Smooth muscle cell (in vitro differentiated cells): ENCODE data around the gene NPTN. TPM values are rescaled to one million over a fixed set of nuclear protein-coding genes. Genes with fewer than 3 reads are reported as not detected.
A peak's percentile ranks its signal among the peaks of the same experiment; 100 is the strongest.

Source experiments
- DNase-seq: peaks from one replicate; lab custom pipeline; 2025; ENCODE audit not compliant: unreplicated experiment; lab: John Stamatoyannopoulos, UW
- H2AFZ ChIP-seq: fragments of 200-600 bp; sonication (generic); 2 replicates; pipeline ENCODE4 v1.6.0; 2016; ENCODE audit warnings: antibody characterized with exemption, low read depth, mild to moderate bottlenecking
- H3F3A ChIP-seq: fragments of 200-600 bp; sonication (generic); 2 replicates; pipeline ENCODE4 v1.6.0; 2017; ENCODE audit warnings: antibody characterized with exemption, low read depth
- H3K27ac ChIP-seq: fragments of 200-600 bp; sonication (generic); 2 replicates; pipeline ENCODE4 v1.5.1; 2016; ENCODE audit warnings: low read depth, mild to moderate bottlenecking
- H3K27me3 ChIP-seq: fragments of 200-600 bp; sonication (generic); 2 replicates; pipeline ENCODE4 v1.6.1; 2016; ENCODE audit warnings: low read depth, mild to moderate bottlenecking
- H3K36me3 ChIP-seq: fragments of 200-600 bp; sonication (generic); 2 replicates; pipeline ENCODE4 v1.5.1; 2016; ENCODE audit warnings: low read depth
- H3K4me1 ChIP-seq: fragments of 200-600 bp; sonication (generic); 2 replicates; pipeline ENCODE4 v1.5.1; 2016; ENCODE audit warnings: low read depth
- H3K4me2 ChIP-seq: fragments of 200-600 bp; sonication (generic); 2 replicates; pipeline ENCODE4 v1.6.0; 2016; ENCODE audit warnings: mild to moderate bottlenecking
- H3K4me3 ChIP-seq: fragments of 200-600 bp; sonication (generic); 2 replicates; pipeline ENCODE4 v1.5.1; 2016; ENCODE audit warnings: mild to moderate bottlenecking
- H3K79me2 ChIP-seq: fragments of 200-600 bp; sonication (generic); 2 replicates; pipeline ENCODE4 v1.6.0; 2016; ENCODE audit warnings: low read depth, mild to moderate bottlenecking
- H3K9ac ChIP-seq: fragments of 200-600 bp; sonication (generic); 2 replicates; pipeline ENCODE4 v1.6.0; 2016; ENCODE audit warnings: low read depth
- H3K9me3 ChIP-seq: fragments of 200-600 bp; sonication (generic); replicated peaks from 2 replicates; pipeline ENCODE4 v1.5.1; 2016; ENCODE audit warnings: low read depth
- H4K20me1 ChIP-seq: fragments of 200-600 bp; sonication (generic); 2 replicates; pipeline ENCODE4 v1.6.0; 2016; ENCODE audit warnings: low read depth
- WGBS: methylation state at CpG from one replicate; pipeline ENCODE4 v1.1.7; 2016; ENCODE audit warnings: low lambda C conversion rate; 5-methylcytosine and 5-hydroxymethylcytosine counted together
- polyA plus RNA-seq: library from polyadenylated mRNA; unstranded; fragments of >200 nt; fragmentation: Nextera tagmentation; extraction: Ambion mirVana; gene quantifications from 2 replicates; pipeline ENCODE4 v1.2.1, GENCODE V29; 2016
- total RNA-seq: library from RNA; depleted of rRNA; stranded (reverse); fragments of >200 nt; gene quantifications from 2 replicates; pipeline ENCODE4 v1.2.3, GENCODE V29; 2014
- TF ChIP-seq, protein P1 (sequence below): fragments of 200-600 bp; sonication (generic); IDR thresholded peaks from 2 replicates; pipeline ENCODE4 v1.5.1; 2017; ENCODE audit warnings: borderline replicate concordance, mild to moderate bottlenecking, antibody characterized with exemption; ENCODE audit not compliant: insufficient read depth, poor library complexity, severe bottlenecking

Gene NPTN
- total and polyA plus RNA-seq, 2 experiments from 2014 or later = 153 to 215 TPM

- H3K36me3 ChIP-seq = no peaks in the 10 kb centered on the region
- TF ChIP-seq, protein P1, sequence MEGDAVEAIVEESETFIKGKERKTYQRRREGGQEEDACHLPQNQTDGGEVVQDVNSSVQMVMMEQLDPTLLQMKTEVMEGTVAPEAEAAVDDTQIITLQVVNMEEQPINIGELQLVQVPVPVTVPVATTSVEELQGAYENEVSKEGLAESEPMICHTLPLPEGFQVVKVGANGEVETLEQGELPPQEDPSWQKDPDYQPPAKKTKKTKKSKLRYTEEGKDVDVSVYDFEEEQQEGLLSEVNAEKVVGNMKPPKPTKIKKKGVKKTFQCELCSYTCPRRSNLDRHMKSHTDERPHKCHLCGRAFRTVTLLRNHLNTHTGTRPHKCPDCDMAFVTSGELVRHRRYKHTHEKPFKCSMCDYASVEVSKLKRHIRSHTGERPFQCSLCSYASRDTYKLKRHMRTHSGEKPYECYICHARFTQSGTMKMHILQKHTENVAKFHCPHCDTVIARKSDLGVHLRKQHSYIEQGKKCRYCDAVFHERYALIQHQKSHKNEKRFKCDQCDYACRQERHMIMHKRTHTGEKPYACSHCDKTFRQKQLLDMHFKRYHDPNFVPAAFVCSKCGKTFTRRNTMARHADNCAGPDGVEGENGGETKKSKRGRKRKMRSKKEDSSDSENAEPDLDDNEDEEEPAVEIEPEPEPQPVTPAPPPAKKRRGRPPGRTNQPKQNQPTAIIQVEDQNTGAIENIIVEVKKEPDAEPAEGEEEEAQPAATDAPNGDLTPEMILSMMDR = no peak
- peaks cover 32% of the 10 kb centered on the region for H3F3A ChIP-seq
- no peaks in the 10 kb centered on the region for H3K27me3 ChIP-seq
- peaks cover 100% of the 10 kb centered on the region for H4K20me1 ChIP-seq
- peak overlapping the region; percentile 42 for H3K4me2 ChIP-seq
- 94% methylated on average over 5 of the region's 5 CpGs for WGBS
- DNase-seq = no peak
- no peak overlapping the region for H3K4me3 ChIP-seq
- H3K79me2 ChIP-seq = peaks cover 95% of the 10 kb centered on the region
- H3K9me3 ChIP-seq = no peaks in the 10 kb centered on the region
- H3K27ac ChIP-seq = peak overlapping the region; percentile 35
- no peak overlapping the region for H2AFZ ChIP-seq
- H3K9ac ChIP-seq = no peak overlapping the region
- peaks cover 45% of the 10 kb centered on the region for H3K4me1 ChIP-seq
Observed at GRCh38 chr15:73605759-73606436, 27.3 kb downstream of the NPTN start.

- Histone ChIP-seq H2AFZ (no peak overlapping the region), H3K36me3 (no peaks in the 10 kb centered on the region), H4K20me1 (peaks cover 100% of the 10 kb centered on the region), H3K27me3 (no peaks in the 10 kb centered on the region), H3K4me2 (no peak overlapping the region), H3K9me3 (no peaks in the 10 kb centered on the region), H3K9ac (no peak overlapping the region), H3K4me1 (peaks cover 48% of the 10 kb centered on the region), H3K27ac (no peak overlapping the region), H3K4me3 (no peak overlapping the region), H3F3A (peaks cover 39% of the 10 kb centered on the region), H3K79me2 (peaks cover 95% of the 10 kb centered on the region)
- 100% methylated on average over 1 of the region's 1 CpG for WGBS
- TF ChIP-seq, protein P1 = no peak
- no peak for DNase-seq
Observed at GRCh38 chr15:73604477-73604876, 28.7 kb downstream of the NPTN start.

DNA sequence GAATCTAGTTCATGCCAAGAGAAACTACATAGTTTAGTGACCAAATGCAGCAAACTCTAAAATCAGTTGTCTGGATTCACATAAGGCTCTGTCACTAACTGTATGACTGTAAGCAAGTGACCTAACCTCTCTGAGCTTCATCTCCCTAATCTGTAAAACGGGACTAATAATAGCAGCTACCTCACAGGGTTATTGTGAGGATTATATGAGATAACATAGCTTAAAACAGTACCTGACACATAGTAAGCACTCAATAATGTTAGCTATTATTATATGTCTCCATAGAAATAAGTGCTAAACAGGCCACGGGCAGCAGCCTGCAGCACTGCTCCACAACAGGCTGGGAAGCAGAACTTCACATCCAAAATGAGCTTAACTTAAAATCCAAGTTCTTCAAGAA is 30.2 kb downstream of the NPTN start:
- Histone ChIP-seq H3F3A (peaks cover 29% of the 10 kb centered on the region), H2AFZ (no peak overlapping the region), H3K9me3 (no peaks in the 10 kb centered on the region), H3K4me3 (no peak overlapping the region), H3K27ac (peak overlapping the region; percentile 73), H4K20me1 (peaks cover 100% of the 10 kb centered on the region), H3K9ac (no peak overlapping the region), H3K36me3 (no peaks in the 10 kb centered on the region), H3K4me2 (no peak overlapping the region), H3K27me3 (no peaks in the 10 kb centered on the region), H3K79me2 (peaks cover 97% of the 10 kb centered on the region), H3K4me1 (peaks cover 50% of the 10 kb centered on the region)
- 61% methylated on average over 2 of the region's 2 CpGs for WGBS
- TF ChIP-seq, protein P1 = no peak
- DNase-seq = no peak

GRCh38 chr15:73602446-73602843 is 30.7 kb downstream of the NPTN start:
- no peak for DNase-seq
- peak overlapping the region; percentile 50 for H3K4me2 ChIP-seq
- WGBS = 0% methylated on average over 1 of the region's 1 CpG
- H3K27me3 ChIP-seq = no peaks in the 10 kb centered on the region
- H3K9me3 ChIP-seq = no peaks in the 10 kb centered on the region
- no peaks in the 10 kb centered on the region for H3K36me3 ChIP-seq
- H2AFZ ChIP-seq = no peak overlapping the region
- TF ChIP-seq, protein P1 = no peak
- no peak overlapping the region for H3K4me3 ChIP-seq
- H4K20me1 ChIP-seq = peaks cover 100% of the 10 kb centered on the region
- H3K27ac ChIP-seq = peak overlapping the region; percentile 73
- H3K4me1 ChIP-seq = peaks cover 55% of the 10 kb centered on the region
- peaks cover 29% of the 10 kb centered on the region for H3F3A ChIP-seq
- H3K79me2 ChIP-seq = peaks cover 97% of the 10 kb centered on the region
- H3K9ac ChIP-seq = peak overlapping the region; percentile 53
